ENCODE measurements around the gene DSCAML1.

DSCAML1 gene

GRCh38 chr11:117799634-117800033 lies 2.6 kb upstream of the DSCAML1 start:
- TF ChIP-seq CREB5 (CRISPR knock-in tag; IDR thresholded peaks at IDR 0.05; ENCODE audit: low read depth) (no peak), TOX (CRISPR knock-in tag; IDR thresholded peaks at IDR 0.05; ENCODE audit: borderline replicate concordance) (no peak), RARB (CRISPR knock-in tag; IDR thresholded peaks at IDR 0.05) (no peak), ZNF8 (CRISPR knock-in tag; IDR thresholded peaks at IDR 0.05) (no peak), TSHZ2 (CRISPR knock-in tag; IDR thresholded peaks at IDR 0.05) (no peak), CSDC2 (CRISPR knock-in tag; IDR thresholded peaks at IDR 0.05) (no peak), PPARA (CRISPR knock-in tag; IDR thresholded peaks at IDR 0.05; ENCODE audit: borderline replicate concordance) (no peak), ZFP30 (CRISPR knock-in tag; IDR thresholded peaks at IDR 0.05) (no peak), CSRNP3 (CRISPR knock-in tag; IDR thresholded peaks at IDR 0.05) (no peak), POU6F1 (CRISPR knock-in tag; IDR thresholded peaks at IDR 0.05; ENCODE audit: borderline replicate concordance, low read depth) (no peak), GLIS3 (CRISPR knock-in tag; IDR thresholded peaks at IDR 0.05) (no peak), OSR1 (CRISPR knock-in tag; IDR thresholded peaks at IDR 0.05) (no peak), ZFP3 (CRISPR knock-in tag; IDR thresholded peaks at IDR 0.05) (no peak), ZNF70 (CRISPR knock-in tag; IDR thresholded peaks at IDR 0.05) (no peak), ESRRG (CRISPR knock-in tag; IDR thresholded peaks at IDR 0.05) (no peak), BACH2 (CRISPR knock-in tag; IDR thresholded peaks at IDR 0.05; ENCODE audit: borderline replicate concordance) (no peak), ISL1 (CRISPR knock-in tag; IDR thresholded peaks at IDR 0.05) (no peak), SNAI2 (CRISPR knock-in tag; IDR thresholded peaks at IDR 0.05) (no peak), ARNTL (CRISPR knock-in tag; IDR thresholded peaks at IDR 0.05; ENCODE audit: borderline replicate concordance, low read depth) (no peak), ZNF565 (CRISPR knock-in tag; conservative IDR thresholded peaks at IDR 0.05; ENCODE audit: low read depth) (no peak)
- no peak for ATAC-seq

GRCh38 chr11:117796456-117796871 lies 552 bp downstream of the DSCAML1 start:
- ATAC-seq, result no peak
- TF ChIP-seq SNAI2 (CRISPR knock-in tag; IDR thresholded peaks at IDR 0.05), result no peak
- no peak for TF ChIP-seq ZNF8 (CRISPR knock-in tag; IDR thresholded peaks at IDR 0.05)
- TF ChIP-seq ZNF565 (CRISPR knock-in tag; conservative IDR thresholded peaks at IDR 0.05; ENCODE audit: low read depth), result no peak
- no peak for TF ChIP-seq POU6F1 (CRISPR knock-in tag; IDR thresholded peaks at IDR 0.05; ENCODE audit: borderline replicate concordance, low read depth)
- no peak for TF ChIP-seq ZC3H10 (CRISPR knock-in tag; IDR thresholded peaks at IDR 0.05)
- TF ChIP-seq BACH2 (CRISPR knock-in tag; IDR thresholded peaks at IDR 0.05; ENCODE audit: borderline replicate concordance), result no peak
- no peak for TF ChIP-seq CREB5 (CRISPR knock-in tag; IDR thresholded peaks at IDR 0.05; ENCODE audit: low read depth)
- TF ChIP-seq ESRRG (CRISPR knock-in tag; IDR thresholded peaks at IDR 0.05), result no peak
- no peak for TF ChIP-seq ISL1 (CRISPR knock-in tag; IDR thresholded peaks at IDR 0.05)
- no peak for TF ChIP-seq TCF4 (CRISPR knock-in tag; IDR thresholded peaks at IDR 0.05; ENCODE audit: borderline replicate concordance)
- no peak for TF ChIP-seq OSR1 (CRISPR knock-in tag; IDR thresholded peaks at IDR 0.05)
- no peak for TF ChIP-seq CSRNP3 (CRISPR knock-in tag; IDR thresholded peaks at IDR 0.05)
- TF ChIP-seq TSHZ2 (CRISPR knock-in tag; IDR thresholded peaks at IDR 0.05), result no peak
- TF ChIP-seq ZFP30 (CRISPR knock-in tag; IDR thresholded peaks at IDR 0.05), result no peak
- no peak for TF ChIP-seq ARNTL (CRISPR knock-in tag; IDR thresholded peaks at IDR 0.05; ENCODE audit: borderline replicate concordance, low read depth)
- no peak for TF ChIP-seq ZFP3 (CRISPR knock-in tag; IDR thresholded peaks at IDR 0.05)

Data from SK-N-SH treated with all-trans-retinoic acid at 6 μM for 48 hours (cell line).